ENCODE measurements around the gene ZSWIM9. TPM values are rescaled to one million over a fixed set of nuclear protein-coding genes. Genes with fewer than 3 reads are reported as not detected.

ZSWIM9 gene
- total and polyA plus RNA-seq, 2 experiments from 2014 or later = 0.73 to 2.1 TPM

GRCh38 chr19:48182434-48182833, 12.0 kb downstream of the ZSWIM9 start:
- Histone ChIP-seq H3K27ac (no peak overlapping the region), H3K79me2 (no peaks in the 10 kb centered on the region), H3K36me3 (replicated peaks; ENCODE audit: insufficient read depth, low read depth) (no peaks in the 10 kb centered on the region), H3K4me1 (ENCODE audit: insufficient read depth) (no peaks in the 10 kb centered on the region), H3K9me3 (ENCODE audit: low read depth) (peaks cover 10% of the 10 kb centered on the region), H2AFZ (no peak overlapping the region), H3K27me3 (no peaks in the 10 kb centered on the region), H3K9me2 (replicated peaks; ENCODE audit: insufficient read depth) (no peaks in the 10 kb centered on the region), H4K20me1 (ENCODE audit: insufficient read depth, poor library complexity, severe bottlenecking) (no peaks in the 10 kb centered on the region), H3K4me3 (no peak overlapping the region), H3K4me2 (no peak overlapping the region)
- WGBS (ENCODE audit: low lambda C conversion rate, missing lambda C conversion rate) = 98% methylated on average over 36 of the region's 38 CpGs
- DNase-seq (ENCODE audit: low spot score) = no peak
- no peak for TF ChIP-seq CTCF (IDR thresholded peaks at IDR 0.05; ENCODE audit: poor library complexity)
- TF ChIP-seq EZH2 (IDR thresholded peaks at IDR 0.05; ENCODE audit: borderline replicate concordance) = no peak
- TF ChIP-seq EZH2phosphoT487 (IDR thresholded peaks at IDR 0.05; ENCODE audit: low read depth, severe bottlenecking, unreplicated experiment) = no peak

GRCh38 chr19:48183356-48183755, 12.9 kb downstream of the ZSWIM9 start:
- peaks cover 10% of the 10 kb centered on the region for H3K9me3 ChIP-seq (ENCODE audit: low read depth)
- H4K20me1 ChIP-seq (ENCODE audit: insufficient read depth, poor library complexity, severe bottlenecking) = no peaks in the 10 kb centered on the region
- H3K4me3 ChIP-seq = no peak overlapping the region
- no peak overlapping the region for H3K4me2 ChIP-seq
- no peaks in the 10 kb centered on the region for H3K27me3 ChIP-seq
- no peak overlapping the region for H2AFZ ChIP-seq
- no peak overlapping the region for H3K27ac ChIP-seq
- H3K36me3 ChIP-seq (replicated peaks; ENCODE audit: insufficient read depth, low read depth) = no peaks in the 10 kb centered on the region
- no peak for TF ChIP-seq CTCF (IDR thresholded peaks at IDR 0.05; ENCODE audit: poor library complexity)
- no peak for DNase-seq (ENCODE audit: low spot score)
- H3K79me2 ChIP-seq = no peaks in the 10 kb centered on the region
- 97% methylated on average over 9 of the region's 9 CpGs for WGBS (ENCODE audit: low lambda C conversion rate, missing lambda C conversion rate)
- H3K4me1 ChIP-seq (ENCODE audit: insufficient read depth) = no peaks in the 10 kb centered on the region
- H3K9me2 ChIP-seq (replicated peaks; ENCODE audit: insufficient read depth) = no peaks in the 10 kb centered on the region

- peaks cover 10% of the 10 kb centered on the region for H3K9me3 ChIP-seq (ENCODE audit: low read depth)
- no peak overlapping the region for H2AFZ ChIP-seq
- 91% methylated on average over 5 of the region's 5 CpGs for WGBS (ENCODE audit: low lambda C conversion rate, missing lambda C conversion rate)
- no peak for DNase-seq (ENCODE audit: low spot score)
- no peaks in the 10 kb centered on the region for H3K9me2 ChIP-seq (replicated peaks; ENCODE audit: insufficient read depth)
- H4K20me1 ChIP-seq (ENCODE audit: insufficient read depth, poor library complexity, severe bottlenecking) = no peaks in the 10 kb centered on the region
- no peak for TF ChIP-seq EZH2phosphoT487 (IDR thresholded peaks at IDR 0.05; ENCODE audit: low read depth, severe bottlenecking, unreplicated experiment)
- TF ChIP-seq EZH2 (IDR thresholded peaks at IDR 0.05; ENCODE audit: borderline replicate concordance) = no peak
- TF ChIP-seq CTCF (IDR thresholded peaks at IDR 0.05; ENCODE audit: poor library complexity) = no peak
- no peaks in the 10 kb centered on the region for H3K4me1 ChIP-seq (ENCODE audit: insufficient read depth)
- no peaks in the 10 kb centered on the region for H3K36me3 ChIP-seq (replicated peaks; ENCODE audit: insufficient read depth, low read depth)
- no peaks in the 10 kb centered on the region for H3K79me2 ChIP-seq
- H3K27ac ChIP-seq = no peak overlapping the region
- no peak overlapping the region for H3K4me3 ChIP-seq
- no peak overlapping the region for H3K4me2 ChIP-seq
- H3K27me3 ChIP-seq = no peaks in the 10 kb centered on the region
Measured at GRCh38 chr19:48186015-48186414, 15.5 kb downstream of the ZSWIM9 start.

GRCh38 chr19:48186541-48186991, 16.1 kb downstream of the ZSWIM9 start:
- H3K27me3 ChIP-seq = no peaks in the 10 kb centered on the region
- H3K4me2 ChIP-seq = no peak overlapping the region
- H4K20me1 ChIP-seq (ENCODE audit: insufficient read depth, poor library complexity, severe bottlenecking) = no peaks in the 10 kb centered on the region
- H3K27ac ChIP-seq = no peak overlapping the region
- H3K4me1 ChIP-seq (ENCODE audit: insufficient read depth) = no peaks in the 10 kb centered on the region
- DNase-seq (ENCODE audit: low spot score) = no peak
- no peak overlapping the region for H2AFZ ChIP-seq
- peaks cover 5% of the 10 kb centered on the region for H3K9me3 ChIP-seq (ENCODE audit: low read depth)
- no peaks in the 10 kb centered on the region for H3K9me2 ChIP-seq (replicated peaks; ENCODE audit: insufficient read depth)
- H3K36me3 ChIP-seq (replicated peaks; ENCODE audit: insufficient read depth, low read depth) = no peaks in the 10 kb centered on the region
- TF ChIP-seq EZH2phosphoT487 (IDR thresholded peaks at IDR 0.05; ENCODE audit: low read depth, severe bottlenecking, unreplicated experiment) (no peak), EZH2 (IDR thresholded peaks at IDR 0.05; ENCODE audit: borderline replicate concordance) (no peak), CTCF (IDR thresholded peaks at IDR 0.05; ENCODE audit: poor library complexity) (no peak)
- H3K79me2 ChIP-seq = no peaks in the 10 kb centered on the region
- WGBS (ENCODE audit: low lambda C conversion rate, missing lambda C conversion rate) = 93% methylated on average over 8 of the region's 8 CpGs
- H3K4me3 ChIP-seq = no peak overlapping the region
